Spleen (tissue), 11 donors: Measurements from ENCODE around the gene LMBR1L. TPM values are rescaled to one million over a fixed set of nuclear protein-coding genes. Genes with fewer than 3 reads are reported as not detected.

Experiments used
- DNase-seq: peaks from one replicate; pipeline ENCODE4 v3.0.0-alpha.2; 2020
- H3K27ac ChIP-seq, 8 donors: fragments of 200-600 bp; sonication (generic) in 7 of 8; 1 replicate in 4 of 8; 2 replicates in 4 of 8; pipeline versions ENCODE4 v1.5.0 to v1.8.0; 2016 to 2021; ENCODE audit warnings: inconsistent platforms in 4 of 8, mild to moderate bottlenecking in 4 of 8, moderate library complexity in 1 of 8
- H3K27me3 ChIP-seq, 7 donors: fragments of 200-600 bp; sonication (generic) in 6 of 7; replicated peaks in 1 of 7; 1 replicate in 4 of 7; 2 replicates in 3 of 7; pipeline versions ENCODE4 v1.5.0 to v1.8.0; 2016 to 2021; ENCODE audit warnings: inconsistent platforms in 3 of 7, mild to moderate bottlenecking in 1 of 7
- H3K36me3 ChIP-seq, 6 donors: fragments of 200-600 bp; sonication (generic) in 5 of 6; 1 replicate in 4 of 6; 2 replicates in 2 of 6; pipeline versions ENCODE4 v1.5.0 to v1.8.0; 2016 to 2021; ENCODE audit warnings: inconsistent platforms in 2 of 6
- H3K4me1 ChIP-seq, 6 donors: fragments of 200-600 bp; sonication (generic) in 5 of 6; 1 replicate in 3 of 6; 2 replicates in 3 of 6; pipeline versions ENCODE4 v1.5.0 to v1.8.0; 2016 to 2021; ENCODE audit warnings: inconsistent platforms in 3 of 6
- H3K4me3 ChIP-seq, 8 donors: fragments of 200-600 bp; sonication (generic) in 7 of 8; 1 replicate in 4 of 8; 2 replicates in 4 of 8; pipeline versions ENCODE4 v1.5.0 to v1.8.0; 2016 to 2021; ENCODE audit warnings: inconsistent platforms in 4 of 8, mild to moderate bottlenecking in 4 of 8, moderate library complexity in 2 of 8
- H3K9me3 ChIP-seq, 8 donors: fragments of 200-600 bp; sonication (generic) in 7 of 8; 1 replicate in 4 of 8; 2 replicates in 4 of 8; pipeline versions ENCODE4 v1.5.0 to v1.8.0; 2016 to 2021; ENCODE audit warnings: inconsistent platforms in 4 of 8
- POLR2A ChIP-seq, 3 donors: fragments of 450-650 bp; IDR thresholded peaks; one replicate each; pipeline ENCODE4 v1.5.1; 2017; ENCODE audit warnings: antibody characterized with exemption in 3 of 3, mild to moderate bottlenecking in 1 of 3
- POLR2AphosphoS5 ChIP-seq, 3 donors: sonication (generic); formaldehyde crosslinking; IDR thresholded peaks; one replicate each; pipeline ENCODE4 v1.5.1; 2017; ENCODE audit warnings: antibody characterized with exemption in 3 of 3
- WGBS, 5 donors: extraction: QIAGEN DNeasy Blood & Tissue Kit in 3 of 5; methylation state at CpG; one replicate each; pipeline versions ENCODE4 v1.1.5 to v1.1.7; 2013 to 2018; 5-methylcytosine and 5-hydroxymethylcytosine counted together
- intact Hi-C: fragments of 100-400 bp; cut with DNase I; formaldehyde crosslinking; loops from one replicate; pipeline ENCODE4 v1.15.0; 2023; ENCODE audit warnings: low total_unique reads
- polyA plus RNA-seq, 3 donors: library from polyadenylated mRNA; stranded (reverse); fragments of 200-250 nt; gene quantifications; one replicate each; pipeline ENCODE4 v1.2.1, GENCODE V29; 2013
- total RNA-seq, 7 donors: library from RNA; depleted of rRNA in 3 of 7; stranded (reverse); fragments of >200 nt in 3 of 7; fragmentation: NEBNext Ultra II Directional in 4 of 7; extraction: Animal tissue kit (Norgen Biotek cat#: 25700) in 4 of 7; gene quantifications; one replicate each; pipeline versions ENCODE4 v1.1.0 to v1.2.1, GENCODE V29; 2016 to 2021
- TF ChIP-seq, protein P1 (sequence below), 11 experiments: fragments of 200-600 bp in 7 of 11; fragments of 450-650 bp in 4 of 11; sonication (generic) in 4 of 11; IDR thresholded peaks in 8 of 11; conservative IDR thresholded peaks in 3 of 11; 1 replicate in 7 of 11; 2 replicates in 4 of 11; pipeline versions ENCODE4 v1.4.0 to v1.8.0; 2016 to 2021; ENCODE audit warnings: antibody characterized with exemption in 11 of 11, inconsistent platforms in 4 of 11, mild to moderate bottlenecking in 1 of 11
- donor health status: healthy with polysubstance abuse.
- donor health status: DM: no; HTN: no; CAD: no; lungs with moderate emphysema.
- donor health status: DM: no; HTN: no; CAD: no.
- donor health status: Bipolar disorder and iron deficiency.
- donor health status: healthy.
- donor health status: DM: no; HTN: no; CAD: no.
- donor health status: DM: yes; HTN: yes; CAD: no.

Gene LMBR1L
- total and polyA plus RNA-seq, 10 donors, result 44.1 to 108 (median 74.6) TPM

DNA sequence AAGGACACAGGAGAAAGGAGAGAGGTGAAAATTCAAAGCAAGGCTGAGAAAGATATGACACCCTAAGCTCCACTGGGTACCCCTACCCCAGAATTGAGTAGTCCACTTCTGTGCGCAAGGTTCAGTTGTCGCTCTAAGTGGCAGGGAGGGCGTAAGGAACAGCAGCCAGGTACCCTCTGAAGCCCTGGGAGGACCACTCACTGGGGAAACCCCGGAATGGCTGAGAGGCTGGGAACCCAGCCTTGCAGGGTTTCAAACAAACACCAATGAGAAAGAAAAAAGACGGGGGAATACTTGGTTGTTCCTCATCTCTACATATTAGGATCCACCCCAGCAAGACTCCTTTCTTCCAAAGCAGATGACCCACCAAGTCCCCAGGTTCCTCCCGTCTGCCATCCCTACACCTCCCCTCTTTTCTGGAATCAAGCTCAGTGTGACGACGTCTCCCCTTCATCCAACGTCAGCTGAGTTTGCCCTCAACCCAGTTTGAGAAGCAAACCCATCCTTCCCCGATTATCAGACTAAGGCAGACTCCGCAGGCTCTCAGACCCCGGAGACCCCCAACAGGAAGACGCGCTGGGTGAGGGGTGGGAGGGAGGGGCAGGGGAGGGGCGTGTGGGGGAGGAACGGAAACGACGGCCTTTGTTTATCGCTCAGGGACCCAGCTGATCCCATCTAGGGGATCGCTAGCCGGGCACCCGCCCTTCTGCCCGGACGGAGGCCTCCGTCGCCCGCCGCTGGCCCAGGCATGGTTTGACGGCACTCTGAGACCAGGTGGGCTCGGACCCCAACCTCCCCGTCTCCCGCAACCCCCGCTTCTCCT lies 795 bp downstream of the LMBR1L start:
- intact Hi-C loops, result no loop called here
- Histone ChIP-seq H3K9me3 (no peaks in the 10 kb centered on the region), H3K36me3 (peaks cover 0 to 24% (median 16%) of the 10 kb centered on the region in 6 donors), H3K4me3 (peak overlapping the region; percentile 65 to 94 (median 82)), H3K4me1 (peaks cover 16 to 64% (median 56%) of the 10 kb centered on the region in 6 donors), H3K27me3 (no peaks in the 10 kb centered on the region), H3K27ac (peak overlapping the region; percentile 96 to 98 (median 96))
- WGBS, 5 donors, result 5 to 6% (median 6%) methylated on average over 28 to 33 of the region's 33 CpGs
- peak; percentile 90 for DNase-seq
- TF ChIP-seq, protein P1, sequence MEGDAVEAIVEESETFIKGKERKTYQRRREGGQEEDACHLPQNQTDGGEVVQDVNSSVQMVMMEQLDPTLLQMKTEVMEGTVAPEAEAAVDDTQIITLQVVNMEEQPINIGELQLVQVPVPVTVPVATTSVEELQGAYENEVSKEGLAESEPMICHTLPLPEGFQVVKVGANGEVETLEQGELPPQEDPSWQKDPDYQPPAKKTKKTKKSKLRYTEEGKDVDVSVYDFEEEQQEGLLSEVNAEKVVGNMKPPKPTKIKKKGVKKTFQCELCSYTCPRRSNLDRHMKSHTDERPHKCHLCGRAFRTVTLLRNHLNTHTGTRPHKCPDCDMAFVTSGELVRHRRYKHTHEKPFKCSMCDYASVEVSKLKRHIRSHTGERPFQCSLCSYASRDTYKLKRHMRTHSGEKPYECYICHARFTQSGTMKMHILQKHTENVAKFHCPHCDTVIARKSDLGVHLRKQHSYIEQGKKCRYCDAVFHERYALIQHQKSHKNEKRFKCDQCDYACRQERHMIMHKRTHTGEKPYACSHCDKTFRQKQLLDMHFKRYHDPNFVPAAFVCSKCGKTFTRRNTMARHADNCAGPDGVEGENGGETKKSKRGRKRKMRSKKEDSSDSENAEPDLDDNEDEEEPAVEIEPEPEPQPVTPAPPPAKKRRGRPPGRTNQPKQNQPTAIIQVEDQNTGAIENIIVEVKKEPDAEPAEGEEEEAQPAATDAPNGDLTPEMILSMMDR (IDR thresholded peaks at IDR 0.05 in 8 of 11, conservative IDR thresholded peaks at IDR 0.05 in 3 of 11), result no peak
- TF ChIP-seq POLR2A (IDR thresholded peaks at IDR 0.05) (no peak), POLR2AphosphoS5 (IDR thresholded peaks at IDR 0.05) (no peak)

DNA sequence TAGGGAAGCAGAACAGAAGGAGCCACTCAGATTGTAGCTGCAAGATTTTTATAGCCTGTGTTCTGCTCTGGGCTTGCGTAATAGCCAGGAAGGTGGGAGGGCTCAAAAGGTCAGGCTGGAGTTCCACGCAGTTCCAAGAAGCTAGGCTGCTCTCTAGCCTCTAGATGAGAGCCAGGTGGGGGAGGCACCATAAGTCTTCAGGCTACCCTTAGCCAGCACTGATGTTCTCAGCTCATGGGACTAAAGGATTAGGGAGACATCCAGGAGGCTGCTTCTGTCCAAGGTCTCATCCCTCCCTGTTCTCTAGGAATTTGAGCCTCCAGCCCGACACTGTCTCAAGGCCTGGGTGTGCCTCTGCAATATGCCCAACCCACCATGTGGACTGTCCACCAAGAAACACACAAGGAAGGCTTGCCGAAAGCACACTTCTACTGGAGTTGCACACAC lies 1.7 kb downstream of the LMBR1L start:
- TF ChIP-seq POLR2AphosphoS5 (IDR thresholded peaks at IDR 0.05), result peak in 2 of 3 donors; percentile 40 to 46
- TF ChIP-seq, protein P1 (IDR thresholded peaks at IDR 0.05 in 8 of 11, conservative IDR thresholded peaks at IDR 0.05 in 3 of 11), result no peak

DNA sequence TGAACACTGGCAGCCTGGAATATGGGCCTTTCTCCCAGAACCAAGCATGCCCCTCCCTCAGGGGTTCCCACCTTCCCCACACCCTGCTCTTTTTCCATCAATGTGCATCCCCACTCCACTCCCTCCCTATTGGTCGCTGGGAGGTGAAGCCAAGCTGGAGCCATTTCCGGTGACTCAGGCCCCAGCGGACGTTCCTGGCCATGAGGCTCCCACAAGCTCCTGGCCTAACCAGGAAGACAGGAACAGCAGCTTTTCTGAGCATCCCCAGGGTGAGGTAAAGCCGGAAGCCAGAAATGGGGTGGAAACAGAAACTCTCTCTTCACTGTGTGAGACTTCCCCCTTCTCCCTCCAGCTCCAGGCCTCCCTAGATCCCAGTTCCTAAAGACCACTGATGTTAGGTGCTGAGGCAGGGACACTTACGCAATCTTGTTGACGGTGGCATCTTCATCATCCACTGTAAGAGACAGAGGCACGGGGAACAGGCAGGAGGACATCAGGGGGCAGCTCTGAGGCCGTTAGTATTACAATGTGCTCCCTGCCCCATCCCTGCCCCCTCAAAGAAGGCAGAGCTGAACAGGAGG lies 5.1 kb downstream of the LMBR1L start:
- Histone ChIP-seq H3K36me3 (peaks cover 0 to 67% (median 55%) of the 10 kb centered on the region in 6 donors), H3K4me3 (no peak overlapping the region), H3K27ac (peak overlapping the region in 2 of 8 donors; percentile 23 to 40), H3K9me3 (no peaks in the 10 kb centered on the region), H3K4me1 (peaks cover 16 to 68% (median 62%) of the 10 kb centered on the region in 6 donors), H3K27me3 (no peaks in the 10 kb centered on the region)
- WGBS, 5 donors, result 64 to 80% (median 70%) methylated on average over 9 of the region's 9 CpGs
- DNase-seq, result no peak
- TF ChIP-seq POLR2AphosphoS5 (IDR thresholded peaks at IDR 0.05) (peak in 1 of 3 donors; percentile 18), POLR2A (IDR thresholded peaks at IDR 0.05) (no peak)
- TF ChIP-seq, protein P1 (IDR thresholded peaks at IDR 0.05 in 8 of 11, conservative IDR thresholded peaks at IDR 0.05 in 3 of 11), result no peak
- intact Hi-C loops, result no loop called here

More for the DNA sequence above, 1.7 kb downstream of the LMBR1L start:
- peak overlapping the region; percentile 48 to 98 (median 96) for H3K27ac ChIP-seq
- WGBS, 5 donors, result 28 to 53% (median 34%) methylated on average over 4 of the region's 4 CpGs
- H3K4me1 ChIP-seq, result peaks cover 16 to 73% (median 64%) of the 10 kb centered on the region in 6 donors
- DNase-seq, result no peak
- peak overlapping the region in 5 of 8 donors; percentile 71 to 94 (median 92) for H3K4me3 ChIP-seq
- H3K36me3 ChIP-seq, result peaks cover 0 to 33% (median 21%) of the 10 kb centered on the region in 6 donors
- no peaks in the 10 kb centered on the region for H3K9me3 ChIP-seq
- no peaks in the 10 kb centered on the region for H3K27me3 ChIP-seq
- intact Hi-C loops, result no loop called here

GRCh38 chr12:49104822-49105221 lies 5.8 kb downstream of the LMBR1L start:
- intact Hi-C loops, result no loop called here
- Histone ChIP-seq H3K36me3 (peaks cover 0 to 74% (median 62%) of the 10 kb centered on the region in 6 donors), H3K9me3 (no peaks in the 10 kb centered on the region), H3K4me3 (no peak overlapping the region), H3K4me1 (peaks cover 16 to 66% (median 59%) of the 10 kb centered on the region in 6 donors), H3K27ac (peak overlapping the region in 4 of 8 donors; percentile 4 to 51 (median 24)), H3K27me3 (no peaks in the 10 kb centered on the region)
- 52 to 89% (median 72%) methylated on average over 3 of the region's 3 CpGs for WGBS, 5 donors
- no peak for DNase-seq
- TF ChIP-seq, protein P1 (IDR thresholded peaks at IDR 0.05 in 8 of 11, conservative IDR thresholded peaks at IDR 0.05 in 3 of 11), result no peak
- TF ChIP-seq POLR2AphosphoS5 (IDR thresholded peaks at IDR 0.05), result peak in 1 of 3 donors; percentile 1
- no peak for TF ChIP-seq POLR2A (IDR thresholded peaks at IDR 0.05)
